ENCODE measurements around the gene ATP6V0C.

DNA sequence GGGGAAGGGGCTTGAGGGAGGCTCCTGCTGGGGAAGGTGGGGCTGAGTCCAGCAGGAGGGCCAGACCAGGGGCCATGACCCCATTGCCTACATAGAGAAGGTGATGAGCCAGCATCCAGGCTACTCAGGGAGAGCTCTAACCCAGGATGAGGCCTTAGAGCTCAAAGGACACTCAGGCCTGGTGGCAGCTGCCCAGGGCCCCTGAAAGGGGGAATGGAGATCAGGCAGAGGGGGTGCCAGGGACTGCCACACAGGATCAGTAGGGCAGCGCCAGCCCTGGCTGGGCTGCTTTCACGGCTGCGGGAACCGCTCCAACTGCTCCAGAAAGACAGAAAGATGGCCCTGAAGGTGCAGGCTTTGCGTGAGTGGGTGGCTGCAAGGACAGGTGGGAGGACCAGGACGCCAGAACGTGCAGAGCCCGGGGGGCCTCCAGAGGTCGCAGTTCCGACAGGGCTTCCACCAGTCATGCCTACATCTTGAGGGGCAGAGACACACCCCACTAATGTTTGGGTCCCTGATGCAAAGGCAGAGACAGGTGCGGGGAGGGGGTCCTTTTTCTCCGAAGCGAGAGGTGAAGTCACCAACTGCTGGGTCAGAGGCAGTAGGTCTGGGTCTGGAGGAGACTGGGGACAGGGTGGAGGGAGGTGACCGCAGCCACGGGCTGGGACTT lies 882 bp upstream of the ATP6V0C start:
- TF ChIP-seq CTCF (conservative IDR thresholded peaks at IDR 0.05; ENCODE audit: low read depth, low read length) (no peak), EZH2phosphoT487 (IDR thresholded peaks at IDR 0.05; ENCODE audit: borderline replicate concordance, low read length) (no peak)

Measured in PC-3 (cell line).